Measurements from ENCODE around the gene AHDC1.

Gene AHDC1

GRCh38 chr1:27531959-27532685, 71.8 kb downstream of the AHDC1 start:
- H3K9me3 ChIP-seq (ENCODE audit: control insufficient read depth, insufficient read depth, low read length), result no peaks in the 10 kb centered on the region
- H3K4me2 ChIP-seq (ENCODE audit: low read length), result no peak overlapping the region
- TF ChIP-seq CTCF (IDR thresholded peaks at IDR 0.05; ENCODE audit: low read depth, low read length, poor library complexity, severe bottlenecking) (no peak), EZH2phosphoT487 (IDR thresholded peaks at IDR 0.05; ENCODE audit: borderline replicate concordance, low read length) (no peak)

GRCh38 chr1:27530192-27530591, 73.8 kb downstream of the AHDC1 start:
- H3K36me3 ChIP-seq (ENCODE audit: control insufficient read depth, low read length), result no peaks in the 10 kb centered on the region
- no peak overlapping the region for H3K4me2 ChIP-seq (ENCODE audit: low read length)
- H3K4me1 ChIP-seq (ENCODE audit: control insufficient read depth, low read length), result peaks cover 53% of the 10 kb centered on the region
- no peaks in the 10 kb centered on the region for H3K9me2 ChIP-seq (replicated peaks; ENCODE audit: control insufficient read depth, low read length)
- TF ChIP-seq EZH2phosphoT487 (IDR thresholded peaks at IDR 0.05; ENCODE audit: borderline replicate concordance, low read length), result no peak
- no peak for TF ChIP-seq CTCF (IDR thresholded peaks at IDR 0.05; ENCODE audit: low read depth, low read length, poor library complexity, severe bottlenecking)
- no peaks in the 10 kb centered on the region for H3K9me3 ChIP-seq (ENCODE audit: control insufficient read depth, insufficient read depth, low read length)
- peaks cover 9% of the 10 kb centered on the region for H3K79me2 ChIP-seq (ENCODE audit: control insufficient read depth, low read length)
- H3K4me3 ChIP-seq (ENCODE audit: low read length), result no peak overlapping the region
- H4K20me1 ChIP-seq (ENCODE audit: control insufficient read depth, insufficient read depth, low read depth, low read length), result no peaks in the 10 kb centered on the region
- H3K27me3 ChIP-seq (ENCODE audit: control insufficient read depth, low read length), result peaks cover 2% of the 10 kb centered on the region; the same call in 1 of the 2 replicates
- peaks cover 24% of the 10 kb centered on the region for H3F3A ChIP-seq (ENCODE audit: control insufficient read depth, insufficient read depth)
- H3K27ac ChIP-seq (ENCODE audit: low read depth, low read length), result no peak overlapping the region

More at GRCh38 chr1:27531959-27532685, 71.8 kb downstream of the AHDC1 start:
- Histone ChIP-seq H3K36me3 (ENCODE audit: control insufficient read depth, low read length) (no peaks in the 10 kb centered on the region), H3K27ac (ENCODE audit: low read depth, low read length) (no peak overlapping the region), H3K4me1 (ENCODE audit: control insufficient read depth, low read length) (peaks cover 33% of the 10 kb centered on the region), H3K27me3 (ENCODE audit: control insufficient read depth, low read length) (peaks cover 2% of the 10 kb centered on the region; the same call in 1 of the 2 replicates), H3K9me2 (replicated peaks; ENCODE audit: control insufficient read depth, low read length) (no peaks in the 10 kb centered on the region), H3K79me2 (ENCODE audit: control insufficient read depth, low read length) (no peaks in the 10 kb centered on the region), H3K4me3 (ENCODE audit: low read length) (no peak overlapping the region), H3F3A (ENCODE audit: control insufficient read depth, insufficient read depth) (peaks cover 20% of the 10 kb centered on the region), H4K20me1 (ENCODE audit: control insufficient read depth, insufficient read depth, low read depth, low read length) (no peaks in the 10 kb centered on the region)

GRCh38 chr1:27529704-27530018, 74.3 kb downstream of the AHDC1 start:
- Histone ChIP-seq H3K4me1 (ENCODE audit: control insufficient read depth, low read length) (peaks cover 58% of the 10 kb centered on the region), H3K36me3 (ENCODE audit: control insufficient read depth, low read length) (no peaks in the 10 kb centered on the region), H3K4me3 (ENCODE audit: low read length) (no peak overlapping the region), H3K4me2 (ENCODE audit: low read length) (no peak overlapping the region), H3K9me3 (ENCODE audit: control insufficient read depth, insufficient read depth, low read length) (no peaks in the 10 kb centered on the region), H3K79me2 (ENCODE audit: control insufficient read depth, low read length) (peaks cover 9% of the 10 kb centered on the region), H3K27me3 (ENCODE audit: control insufficient read depth, low read length) (peaks cover 2% of the 10 kb centered on the region; the same call in 1 of the 2 replicates), H3K9me2 (replicated peaks; ENCODE audit: control insufficient read depth, low read length) (no peaks in the 10 kb centered on the region), H4K20me1 (ENCODE audit: control insufficient read depth, insufficient read depth, low read depth, low read length) (no peaks in the 10 kb centered on the region), H3K27ac (ENCODE audit: low read depth, low read length) (no peak overlapping the region), H3F3A (ENCODE audit: control insufficient read depth, insufficient read depth) (peaks cover 27% of the 10 kb centered on the region)
- TF ChIP-seq CTCF (IDR thresholded peaks at IDR 0.05; ENCODE audit: low read depth, low read length, poor library complexity, severe bottlenecking) (no peak), EZH2phosphoT487 (IDR thresholded peaks at IDR 0.05; ENCODE audit: borderline replicate concordance, low read length) (no peak)
